Measurements from ENCODE around the gene HNRNPF.

- TF ChIP-seq CTCF (conservative IDR thresholded peaks at IDR 0.05 in 1 of 2, IDR thresholded peaks at IDR 0.05 in 1 of 2; ENCODE audit: extremely low read depth in 1 of 2, insufficient read depth in 1 of 2, low read depth in 1 of 2, low read length in 2 of 2), result no peak
- TF ChIP-seq EZH2 (IDR thresholded peaks at IDR 0.05; ENCODE audit: borderline replicate concordance, low read length), result no peak
Observed at GRCh38 chr10:43383204-43383971, 25.6 kb downstream of the HNRNPF start.
